Suprapubic skin (tissue), 4 donors: ENCODE data around the gene DNAH10. TPM values are rescaled to one million over a fixed set of nuclear protein-coding genes. Genes with fewer than 3 reads are reported as not detected.

ENCODE experiments used
- DNase-seq, 2 donors: peaks; one replicate each; pipeline ENCODE4 v3.0.0-alpha.2; 2019; ENCODE audit warnings: low spot score in 2 of 2
- H3K27ac ChIP-seq: fragments of 200-600 bp; sonication (generic); one replicate; pipeline ENCODE4 v1.5.1; 2019
- H3K27me3 ChIP-seq: fragments of 200-600 bp; sonication (generic); one replicate; pipeline ENCODE4 v1.5.1; 2019
- H3K36me3 ChIP-seq: fragments of 200-600 bp; sonication (generic); one replicate; pipeline ENCODE4 v1.5.1; 2019
- H3K4me1 ChIP-seq: fragments of 200-600 bp; sonication (generic); one replicate; pipeline ENCODE4 v1.5.1; 2019
- H3K4me3 ChIP-seq: fragments of 200-600 bp; sonication (generic); one replicate; pipeline ENCODE4 v1.5.1; 2019; ENCODE audit warnings: mild to moderate bottlenecking
- H3K9me3 ChIP-seq: fragments of 200-600 bp; sonication (generic); one replicate; pipeline ENCODE4 v1.5.1; 2019
- CTCF ChIP-seq, 2 donors: fragments of 200-600 bp in 1 of 2; fragments of 450-650 bp in 1 of 2; sonication (generic) in 1 of 2; IDR thresholded peaks; one replicate each; pipeline ENCODE4 v1.5.1; 2016 to 2019; ENCODE audit warnings: antibody characterized with exemption in 2 of 2, mild to moderate bottlenecking in 1 of 2, moderate library complexity in 1 of 2
- EP300 ChIP-seq: sonication (generic); formaldehyde crosslinking; IDR thresholded peaks from one replicate; pipeline ENCODE4 v1.6.1; 2017; ENCODE audit warnings: antibody characterized with exemption
- POLR2A ChIP-seq, 2 donors: fragments of 450-650 bp; IDR thresholded peaks; one replicate each; pipeline ENCODE4 v1.6.1; 2017; ENCODE audit warnings: antibody characterized with exemption in 2 of 2, mild to moderate bottlenecking in 2 of 2, moderate library complexity in 2 of 2
- POLR2AphosphoS5 ChIP-seq, 3 donors: sonication (generic); formaldehyde crosslinking; IDR thresholded peaks; one replicate each; pipeline ENCODE4 v1.6.1; 2017; ENCODE audit warnings: antibody characterized with exemption in 3 of 3
- WGBS: methylation state at CpG from one replicate; pipeline ENCODE4 v1.1.5; 2018; 5-methylcytosine and 5-hydroxymethylcytosine counted together
- total RNA-seq, 4 donors: library from RNA; depleted of rRNA; stranded (reverse); fragments of >200 nt; gene quantifications; one replicate each; pipeline ENCODE4 v1.1.0, GENCODE V29; 2016

DNAH10 gene
- total RNA-seq, 4 donors from 2014 or later: 0.13 to 1.2 (median 0.19) TPM; not detected in 1

GRCh38 chr12:123949770-123950165 lies 187.7 kb downstream of the DNAH10 start:
- TF ChIP-seq POLR2A (IDR thresholded peaks at IDR 0.05) (no peak), POLR2AphosphoS5 (IDR thresholded peaks at IDR 0.05) (no peak), CTCF (IDR thresholded peaks at IDR 0.05) (no peak), EP300 (no peak)
- H3K36me3 ChIP-seq: peaks cover 9% of the 10 kb centered on the region
- DNase-seq: peak in 1 of 2 donors; percentile 63
- H3K9me3 ChIP-seq: no peaks in the 10 kb centered on the region
- no peaks in the 10 kb centered on the region for H3K27me3 ChIP-seq
- WGBS: 96% methylated on average over 15 of the region's 15 CpGs
- no peaks in the 10 kb centered on the region for H3K4me1 ChIP-seq
- H3K4me3 ChIP-seq: no peak overlapping the region
- H3K27ac ChIP-seq: no peak overlapping the region

- DNase-seq: no peak
- Histone ChIP-seq H3K4me3 (no peak overlapping the region), H3K4me1 (no peaks in the 10 kb centered on the region), H3K36me3 (peaks cover under 1% of the 10 kb centered on the region), H3K9me3 (no peaks in the 10 kb centered on the region), H3K27me3 (no peaks in the 10 kb centered on the region), H3K27ac (no peak overlapping the region)
- no peak for TF ChIP-seq EP300
- no peak for TF ChIP-seq POLR2AphosphoS5 (IDR thresholded peaks at IDR 0.05)
- TF ChIP-seq CTCF (IDR thresholded peaks at IDR 0.05): no peak
- TF ChIP-seq POLR2A (IDR thresholded peaks at IDR 0.05): no peak
- 92% methylated on average over 14 of the region's 15 CpGs for WGBS
Measured at GRCh38 chr12:123950476-123951349, 188.6 kb downstream of the DNAH10 start.

- no peaks in the 10 kb centered on the region for H3K36me3 ChIP-seq
- H3K4me3 ChIP-seq: no peak overlapping the region
- no peak overlapping the region for H3K27ac ChIP-seq
- DNase-seq: no peak
- H3K27me3 ChIP-seq: no peaks in the 10 kb centered on the region
- 88% methylated on average over 4 of the region's 4 CpGs for WGBS
- H3K9me3 ChIP-seq: no peaks in the 10 kb centered on the region
- no peaks in the 10 kb centered on the region for H3K4me1 ChIP-seq
- no peak for TF ChIP-seq EP300
- no peak for TF ChIP-seq POLR2A (IDR thresholded peaks at IDR 0.05)
- no peak for TF ChIP-seq POLR2AphosphoS5 (IDR thresholded peaks at IDR 0.05)
- no peak for TF ChIP-seq CTCF (IDR thresholded peaks at IDR 0.05)
Measured at GRCh38 chr12:123951467-123951866, 189.4 kb downstream of the DNAH10 start.

GRCh38 chr12:123952037-123952436 lies 189.9 kb downstream of the DNAH10 start:
- H3K27ac ChIP-seq: no peak overlapping the region
- no peaks in the 10 kb centered on the region for H3K36me3 ChIP-seq
- H3K27me3 ChIP-seq: no peaks in the 10 kb centered on the region
- TF ChIP-seq EP300 (no peak), POLR2A (IDR thresholded peaks at IDR 0.05) (no peak), POLR2AphosphoS5 (IDR thresholded peaks at IDR 0.05) (no peak), CTCF (IDR thresholded peaks at IDR 0.05) (no peak)
- no peaks in the 10 kb centered on the region for H3K4me1 ChIP-seq
- no peak overlapping the region for H3K4me3 ChIP-seq
- H3K9me3 ChIP-seq: no peaks in the 10 kb centered on the region
- no peak for DNase-seq
- WGBS: 77% methylated on average over 2 of the region's 2 CpGs

- Histone ChIP-seq H3K4me3 (no peak overlapping the region), H3K36me3 (no peaks in the 10 kb centered on the region), H3K9me3 (no peaks in the 10 kb centered on the region), H3K27ac (no peak overlapping the region), H3K4me1 (no peaks in the 10 kb centered on the region), H3K27me3 (no peaks in the 10 kb centered on the region)
- peak in 1 of 2 donors; percentile 59 for DNase-seq
- 93% methylated on average over 10 of the region's 10 CpGs for WGBS
- TF ChIP-seq EP300 (no peak), CTCF (IDR thresholded peaks at IDR 0.05) (no peak), POLR2AphosphoS5 (IDR thresholded peaks at IDR 0.05) (no peak), POLR2A (IDR thresholded peaks at IDR 0.05) (no peak)
Measured at GRCh38 chr12:123954647-123955350, 192.7 kb downstream of the DNAH10 start.
